Neural progenitor cell (in vitro differentiated cells): Measurements from ENCODE around the gene MAD1L1.

Experiments used
- CTCF ChIP-seq: fragments of 200-600 bp; sonication (generic); IDR thresholded peaks from 2 replicates; pipeline ENCODE4 v1.5.1; 2017; ENCODE audit warnings: antibody characterized with exemption, mild to moderate bottlenecking
- EZH2 ChIP-seq: fragments of 200-600 bp; sonication (generic); IDR thresholded peaks from 2 replicates; pipeline ENCODE4 v1.6.1; 2017; ENCODE audit warnings: antibody characterized with exemption, mild to moderate bottlenecking, moderate library complexity
- EZH2phosphoT487 ChIP-seq: fragments of 200-600 bp; sonication (generic); IDR thresholded peaks from 2 replicates; pipeline ENCODE4 v1.6.1; 2017; ENCODE audit warnings: antibody characterized with exemption

GRCh38 chr7:1787241-1787640, 445.5 kb downstream of the MAD1L1 start:
- TF ChIP-seq CTCF (no peak), EZH2phosphoT487 (no peak), EZH2 (no peak)
